Measurements from ENCODE around the gene EMC9.
A peak's percentile ranks its signal among the peaks of the same experiment; 100 is the strongest.

EMC9 gene

DNA sequence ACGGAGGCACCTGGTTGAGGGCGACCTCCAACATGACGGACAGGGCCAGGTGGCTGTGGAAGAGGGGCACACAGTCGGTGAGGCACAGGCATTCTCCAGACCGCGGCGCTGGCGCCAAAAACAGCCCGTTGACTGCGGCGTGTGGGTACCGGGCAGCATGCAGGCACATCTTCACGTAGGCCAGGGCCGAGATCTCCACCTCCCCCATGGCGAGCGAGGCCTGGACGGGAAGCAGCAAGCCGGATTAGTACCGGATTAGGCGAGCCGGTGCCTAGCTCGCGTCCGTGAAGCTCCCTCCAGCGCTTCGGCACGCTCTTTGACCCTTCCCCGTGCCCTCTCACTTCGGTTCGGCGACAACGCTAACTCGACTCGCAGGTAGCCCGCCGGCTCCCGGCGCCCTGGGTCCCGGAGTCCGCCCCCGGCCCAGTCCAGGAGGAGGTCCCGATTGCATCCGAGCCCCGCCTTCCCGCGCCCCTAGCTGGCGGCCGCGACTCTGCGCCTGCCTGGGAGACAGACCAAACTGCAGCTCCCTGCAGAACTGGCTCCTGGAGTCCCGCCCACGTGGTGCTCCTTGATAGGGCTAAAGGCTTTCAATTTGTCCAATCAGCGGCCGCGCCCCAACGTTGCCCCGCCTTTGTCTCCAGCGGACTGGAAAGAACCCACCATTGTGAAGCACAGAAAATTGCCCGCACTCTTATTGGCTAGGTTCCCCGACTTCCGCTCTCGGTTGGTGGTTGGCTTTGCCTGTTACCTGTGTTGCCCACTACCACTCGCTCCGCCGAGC is at the start of gene EMC9:
Gene EMC9, minus strand, starts transcription at position 495 of the 784 bp plus-strand sequence. Its CDS starts 287 bp downstream, at position 208.
- peak; percentile 98 for DNase-seq (ENCODE audit: low read depth, low spot score)

DNA sequence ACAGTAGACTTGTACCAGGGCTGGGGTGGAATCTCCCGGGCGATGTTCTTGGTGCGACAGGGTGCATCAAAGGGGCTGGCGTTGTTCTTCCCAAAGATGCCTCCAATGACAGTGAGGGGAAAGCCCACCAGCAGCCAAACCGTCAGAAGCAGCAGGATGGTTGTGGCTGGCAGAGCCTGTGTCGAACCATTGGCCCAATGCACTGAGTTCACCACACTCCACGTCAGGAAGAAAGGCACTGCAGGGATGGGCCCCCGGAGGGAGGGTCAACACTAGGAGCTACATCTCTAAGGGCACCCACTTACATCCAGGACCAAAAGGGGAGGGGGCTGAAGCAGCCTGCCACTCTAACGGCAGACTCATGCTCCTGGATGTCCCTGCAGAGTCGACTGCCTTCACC is 49.0 kb upstream of the EMC9 start:
- no peak for DNase-seq (ENCODE audit: low read depth, low spot score)

- DNase-seq (ENCODE audit: low read depth, low spot score), result no peak
These were observed 48.1 kb upstream of the EMC9 start for GRCh38 chr14:24189460-24189859.

GRCh38 chr14:24189059-24189375 is 47.6 kb upstream of the EMC9 start:
- no peak for DNase-seq (ENCODE audit: low read depth, low spot score)

GRCh38 chr14:24188251-24189058 is 47.1 kb upstream of the EMC9 start, which contains the start of gene IPO4:
Gene IPO4, minus strand, starts transcription at chr14:24188816. Its CDS starts 29 bp downstream, at chr14:24188787.
- peak; percentile 95 for DNase-seq (ENCODE audit: low read depth, low spot score)

DNA sequence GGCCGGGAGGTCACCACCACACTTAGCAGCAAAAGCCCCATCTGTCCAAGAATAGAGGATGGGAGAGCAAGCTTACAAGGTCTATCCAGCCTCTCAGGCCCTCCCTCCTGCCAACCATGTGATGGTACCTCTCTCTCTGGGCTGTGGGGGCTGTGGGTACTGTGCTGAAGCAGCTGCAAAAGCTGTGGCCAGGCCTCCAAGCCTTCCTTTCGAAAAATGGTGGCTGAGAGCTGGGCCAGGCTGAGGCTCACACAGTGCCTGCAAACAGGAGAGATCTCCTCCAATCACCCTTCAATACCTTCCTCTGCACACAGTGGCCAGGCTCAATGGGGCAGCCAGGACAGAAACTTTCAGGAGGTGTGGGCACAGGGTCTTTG is 46.1 kb upstream of the EMC9 start:
- DNase-seq (ENCODE audit: low read depth, low spot score), result no peak

GRCh38 chr14:24186831-24187538 is 45.6 kb upstream of the EMC9 start:
- DNase-seq (ENCODE audit: low read depth, low spot score), result no peak

DNA sequence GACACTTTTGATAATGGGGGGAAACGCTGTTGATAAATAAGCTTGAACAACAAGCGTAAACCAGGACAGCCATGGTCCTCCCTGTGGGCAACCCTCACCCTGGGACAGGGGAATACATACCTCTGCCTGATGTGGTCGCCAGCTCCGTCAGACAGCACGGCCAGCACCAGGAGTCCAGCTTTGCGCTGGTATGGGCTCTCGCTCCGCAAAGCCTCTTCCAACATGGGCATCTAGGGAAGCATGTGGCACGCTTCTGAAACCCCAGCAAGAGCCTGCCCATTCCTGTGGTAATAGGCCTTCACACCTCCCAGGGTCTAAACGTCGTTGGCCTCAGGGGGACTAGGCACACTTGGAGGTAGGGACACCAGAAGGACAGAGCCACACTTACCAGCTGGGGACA is 44.4 kb upstream of the EMC9 start:
- DNase-seq (ENCODE audit: low read depth, low spot score), result no peak

DNA sequence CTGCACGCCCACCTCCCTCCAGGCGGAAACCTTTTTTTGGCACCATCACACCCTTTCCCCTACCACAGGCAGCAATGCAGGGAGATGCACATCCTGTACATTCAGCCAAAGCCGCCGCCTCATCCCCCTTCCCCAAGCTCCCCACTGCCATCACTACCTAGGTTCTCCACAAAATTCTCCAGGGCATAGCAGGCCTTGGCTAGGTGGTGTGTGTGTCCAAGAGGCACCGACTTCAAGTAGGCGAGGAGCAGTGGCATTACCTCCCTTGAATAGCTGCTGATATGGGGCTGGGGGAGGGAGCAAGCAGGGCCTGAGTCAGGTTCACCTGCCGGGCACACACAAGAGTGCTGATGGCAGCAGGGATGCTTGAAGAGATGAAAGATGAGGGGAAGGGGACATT is 43.6 kb upstream of the EMC9 start:
- DNase-seq (ENCODE audit: low read depth, low spot score), result no peak

DNA sequence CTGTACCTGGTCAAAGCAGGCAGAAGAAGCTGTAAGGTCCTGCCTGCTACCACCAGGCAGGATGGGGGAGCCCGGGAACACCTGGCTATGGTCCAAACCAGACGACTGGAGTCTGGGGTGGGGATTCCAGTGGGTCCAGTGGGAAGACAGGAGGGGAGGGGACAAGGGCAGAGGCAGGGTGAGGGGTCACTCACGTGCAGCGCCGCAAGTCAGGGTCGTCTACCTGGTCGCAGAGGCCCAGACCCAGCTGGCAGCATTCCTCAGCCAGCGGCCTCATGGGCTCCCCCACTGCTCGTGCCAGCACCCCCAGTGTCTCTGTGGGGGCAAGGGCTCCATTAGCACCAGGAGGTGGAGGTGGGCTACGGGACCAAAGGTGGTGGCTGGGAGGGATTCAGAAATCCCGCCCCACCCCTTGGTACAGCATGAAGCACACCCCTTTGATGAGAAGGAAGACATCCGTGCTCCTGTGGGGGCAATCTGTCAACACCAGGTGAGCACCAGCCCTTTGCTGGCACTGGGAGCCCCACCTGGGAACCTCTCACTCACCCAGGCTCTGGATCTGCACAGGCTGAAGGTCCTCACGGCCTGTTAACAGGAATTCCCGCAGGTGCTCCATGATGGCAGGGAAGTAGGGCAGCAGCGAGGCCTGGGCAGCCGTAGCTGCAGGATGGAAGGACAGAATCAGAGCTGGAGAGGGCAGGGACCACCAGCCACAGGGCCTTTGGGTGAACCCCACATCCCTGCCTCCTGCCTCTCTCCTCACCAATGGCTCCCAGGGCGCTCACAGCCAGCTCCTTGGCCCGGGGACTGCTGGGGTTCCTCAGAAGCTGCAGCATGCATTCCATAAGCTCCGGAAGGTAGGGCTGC is 42.9 kb upstream of the EMC9 start:
- DNase-seq (ENCODE audit: low read depth, low spot score), result no peak

DNA sequence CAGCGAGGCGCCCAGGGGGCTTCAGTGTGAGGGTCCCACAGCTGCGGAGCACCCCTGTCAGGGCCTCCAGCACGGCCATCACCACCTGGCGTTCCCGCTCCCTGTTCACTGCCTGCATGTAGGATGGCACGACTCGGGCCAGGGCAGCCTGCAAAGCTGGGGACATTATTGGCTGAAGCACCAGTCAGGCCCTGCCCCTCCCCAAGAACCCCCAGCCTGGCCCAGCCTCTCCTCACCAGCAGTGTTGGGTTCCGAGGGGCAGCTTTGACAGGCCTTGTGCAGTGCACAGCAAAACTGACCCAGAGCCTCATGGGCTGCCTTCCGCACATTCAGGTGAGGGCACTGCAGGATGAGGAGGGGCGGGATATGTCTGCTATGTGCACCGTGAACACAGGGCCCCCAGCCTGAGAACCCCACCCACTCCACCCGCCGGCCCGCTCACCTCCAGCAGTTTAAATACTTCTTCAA is 41.7 kb upstream of the EMC9 start:
- DNase-seq (ENCODE audit: low read depth, low spot score), result no peak

DNA sequence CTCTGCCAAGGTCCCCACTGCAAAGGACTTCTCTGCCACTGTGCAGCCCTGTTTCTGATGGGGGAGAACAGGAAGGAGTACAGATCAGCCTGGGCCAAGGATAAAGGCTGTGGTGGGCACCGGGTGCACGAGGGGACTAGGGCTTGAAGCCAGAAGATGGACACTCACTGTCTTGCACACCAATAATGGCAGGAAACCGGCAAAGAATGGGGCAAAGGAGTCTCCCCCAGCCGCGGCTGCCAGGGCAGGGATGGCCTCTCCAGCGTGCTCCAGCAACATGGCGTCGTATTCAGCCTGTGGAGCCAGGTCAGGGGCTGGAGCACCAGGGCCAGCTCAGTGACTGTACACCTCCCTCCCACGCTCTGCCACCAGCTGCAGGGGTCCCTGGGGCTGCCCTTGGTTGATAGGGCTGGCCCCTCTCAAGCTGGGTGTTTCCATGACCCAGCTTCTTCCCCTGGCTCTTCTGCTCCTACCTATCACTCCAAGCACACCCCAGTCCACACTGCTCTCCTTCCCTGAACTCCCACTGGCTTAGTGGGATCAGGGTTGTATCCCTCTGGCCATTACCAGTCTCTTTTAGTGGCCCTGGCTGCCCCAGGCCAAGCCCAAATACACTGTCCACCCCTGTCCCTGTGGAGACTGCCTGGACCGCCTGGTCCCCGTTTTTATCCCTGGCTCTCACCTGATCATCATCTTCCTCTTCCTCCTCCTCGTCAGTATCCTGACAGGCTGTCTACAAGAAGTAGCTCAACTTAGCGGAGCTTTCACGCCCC is 40.9 kb upstream of the EMC9 start:
- no peak for DNase-seq (ENCODE audit: low read depth, low spot score)

- DNase-seq (ENCODE audit: low read depth, low spot score), result no peak
These were observed 40.1 kb upstream of the EMC9 start for GRCh38 chr14:24181371-24182077.

- no peak for DNase-seq (ENCODE audit: low read depth, low spot score)
These were observed 38.8 kb upstream of the EMC9 start for GRCh38 chr14:24179961-24180796.

DNA sequence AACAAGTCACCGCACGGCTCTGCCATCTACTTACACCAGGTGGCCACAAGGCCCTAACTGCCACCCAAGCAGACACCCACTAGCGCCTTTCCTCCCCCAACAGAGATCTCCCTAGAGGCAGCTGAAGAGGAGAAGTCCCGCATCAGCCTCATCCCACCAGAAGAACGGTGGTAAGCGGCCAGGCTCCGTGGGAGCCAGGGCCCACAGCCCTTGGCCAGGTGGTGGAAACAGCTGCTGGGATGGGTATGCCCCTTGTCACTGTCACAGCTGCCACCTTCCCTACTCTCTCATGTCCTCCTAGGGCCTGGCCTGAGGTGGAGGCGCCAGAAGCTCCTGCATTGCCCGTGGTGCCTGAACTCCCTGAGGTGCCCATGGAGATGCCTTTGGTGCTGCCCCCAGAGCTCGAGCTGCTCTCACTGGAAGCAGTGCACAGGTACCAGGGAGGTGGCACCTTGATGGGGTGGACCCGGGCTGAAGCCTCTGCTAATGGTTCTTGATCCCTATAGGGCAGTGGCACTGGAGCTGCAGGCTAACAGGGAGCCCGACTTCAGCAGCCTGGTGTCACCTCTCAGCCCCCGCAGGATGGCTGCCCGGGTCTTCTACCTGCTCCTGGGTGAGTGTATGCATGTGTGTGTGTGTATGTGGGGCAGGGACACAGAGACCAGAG is 38.0 kb upstream of the EMC9 start:
- no peak for DNase-seq (ENCODE audit: low read depth, low spot score)

DNA sequence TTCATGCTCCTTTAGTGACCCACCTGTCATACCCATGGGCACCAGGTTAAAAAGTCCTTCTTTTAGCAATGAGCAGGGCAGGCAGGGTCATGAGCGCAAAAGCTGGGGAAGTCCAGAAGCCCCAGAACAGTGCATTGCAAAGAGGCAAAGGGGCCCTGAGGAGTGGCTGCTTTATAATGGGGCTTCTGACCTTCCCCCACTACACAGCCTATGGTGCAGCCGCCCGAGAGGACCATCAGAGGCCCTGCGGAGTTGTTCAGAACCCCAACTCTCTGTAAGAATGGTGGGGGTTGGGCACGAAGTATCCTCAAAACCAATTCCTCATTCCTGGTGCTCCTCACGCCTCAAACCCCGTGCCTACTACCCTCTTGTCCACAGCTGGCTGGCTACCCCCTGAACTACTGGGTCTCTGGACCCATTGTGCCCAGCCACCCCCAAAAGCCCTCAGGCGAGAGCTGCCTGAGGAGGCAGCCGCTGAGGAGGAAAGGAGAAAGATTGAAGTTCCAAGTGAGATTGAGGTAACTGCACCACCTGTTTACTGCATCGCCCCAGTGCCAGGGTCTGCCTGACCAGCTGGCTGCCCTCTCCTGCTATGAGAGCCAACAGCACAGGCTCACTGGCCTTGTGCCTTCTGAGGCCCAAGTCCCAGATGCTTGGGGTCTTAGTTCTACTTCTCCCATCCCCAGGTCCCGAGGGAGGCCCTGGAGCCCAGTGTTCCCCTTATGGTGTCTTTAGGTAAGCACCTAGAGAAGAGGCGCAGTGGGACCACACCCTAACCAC is 37.2 kb upstream of the EMC9 start:
- no peak for DNase-seq (ENCODE audit: low read depth, low spot score)

DNA sequence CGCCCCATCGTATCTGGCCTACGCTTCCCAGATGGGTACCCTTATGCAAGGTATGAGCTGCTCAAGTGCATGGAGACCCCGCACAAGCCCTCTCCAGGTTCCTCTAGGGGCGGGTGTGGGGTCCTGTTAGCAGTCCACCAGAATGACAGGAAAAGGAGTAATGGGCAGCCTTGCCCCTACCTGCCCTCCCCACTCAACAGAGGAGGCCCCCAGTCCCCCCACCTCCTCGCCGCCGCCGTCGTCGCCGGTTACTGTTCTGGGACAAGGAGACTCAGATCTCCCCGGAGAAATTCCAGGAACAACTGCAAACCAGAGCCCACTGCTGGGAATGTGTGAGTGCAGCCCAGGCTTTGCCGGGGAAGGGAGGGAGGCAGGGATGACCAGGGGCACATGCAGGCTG is 36.5 kb upstream of the EMC9 start:
- DNase-seq (ENCODE audit: low read depth, low spot score), result no peak
